Medulla oblongata (tissue), 1 donor: ENCODE data around the gene SMPDL3B.
"Not testable (repeated sequence)": the region's sequence is repeated elsewhere in the genome, so short reads cannot be mapped to it uniquely, and the experiment has no call there.

Experiments
- DNase-seq: peaks from one replicate; pipeline ENCODE4 v3.0.0-alpha.2; 2015; ENCODE audit errors: extremely low spot score

The SMPDL3B gene

GRCh38 chr1:27970401-27970800 lies 35.6 kb downstream of the SMPDL3B start:
- DNase-seq = peak; percentile 74

- peak; percentile 87 for DNase-seq
Observed at GRCh38 chr1:27971674-27972073, 36.9 kb downstream of the SMPDL3B start.

GRCh38 chr1:27972141-27972540 lies 37.3 kb downstream of the SMPDL3B start:
- no peak for DNase-seq

- DNase-seq = peak; percentile 64
Observed at GRCh38 chr1:27973771-27974416, 39.1 kb downstream of the SMPDL3B start.

GRCh38 chr1:27974417-27974781 lies 39.6 kb downstream of the SMPDL3B start:
- no peak for DNase-seq

GRCh38 chr1:27979151-27979858 lies 44.5 kb downstream of the SMPDL3B start:
- peak; percentile 76 for DNase-seq

GRCh38 chr1:27979859-27980201 lies 45.0 kb downstream of the SMPDL3B start:
- DNase-seq = no peak

GRCh38 chr1:27980216-27980845 lies 45.5 kb downstream of the SMPDL3B start:
- no peak for DNase-seq

- peak; percentile 53 for DNase-seq
Observed at GRCh38 chr1:27981145-27981544, 46.3 kb downstream of the SMPDL3B start.

GRCh38 chr1:27990920-27991537 lies 56.2 kb downstream of the SMPDL3B start:
- no peak for DNase-seq

- DNase-seq = no peak
Observed at GRCh38 chr1:27992276-27992675, 57.5 kb downstream of the SMPDL3B start.

GRCh38 chr1:27993241-27993640 lies 58.4 kb downstream of the SMPDL3B start:
- DNase-seq = no peak

GRCh38 chr1:27994060-27994459 lies 59.3 kb downstream of the SMPDL3B start:
- DNase-seq = peak; percentile 41

GRCh38 chr1:27994526-27994925 lies 59.7 kb downstream of the SMPDL3B start:
- not testable (repeated sequence) for DNase-seq

- no peak for DNase-seq
Observed at GRCh38 chr1:27999055-27999454, 64.3 kb downstream of the SMPDL3B start.

GRCh38 chr1:28002600-28002999 lies 67.8 kb downstream of the SMPDL3B start:
- DNase-seq = no peak

- DNase-seq = not testable (repeated sequence)
Observed at GRCh38 chr1:28003117-28003516, 68.3 kb downstream of the SMPDL3B start.
